Endothelial cell of umbilical vein (primary cell): Measurements from ENCODE around the gene C11orf21. TPM values are rescaled to one million over a fixed set of nuclear protein-coding genes. Genes with fewer than 3 reads are reported as not detected.

Source experiments
- BruUV-seq: library from RNA; stranded (reverse); fragments of 400-500 nt; replicated peaks from 2 replicates; lab custom pipeline; 2021; lab: Mats Ljungman, UMichigan
- CTCF ChIA-PET: fragments of 300-600, 350-600 bp; sonication (Branson Sonifier 250); formaldehyde crosslinking; loops from one replicate; lab custom pipeline; 2021; ENCODE audit warnings: antibody characterized with exemption, inconsistent platforms; lab: Charles Lee
- POLR2A ChIA-PET: fragments of 300-600, 350-600 bp; sonication (Branson Sonifier 250); formaldehyde crosslinking; loops from one replicate; lab custom pipeline; 2021; ENCODE audit warnings: antibody characterized with exemption, inconsistent platforms; lab: Charles Lee
- DNase-seq: peaks from one replicate; pipeline ENCODE4 v3.0.0-alpha.2; 2011; ENCODE audit warnings: low read depth, low spot score
- FAIRE-seq: peaks from 2 replicates; lab custom pipeline; 2011; peaks lifted over from hg19 to GRCh38; lab: Jason Lieb, UNC
- H2AFZ ChIP-seq: 2 replicates; pipeline ENCODE4 v1.6.0; 2012; ENCODE audit warnings: low read depth, low read length, control low read depth, inconsistent platforms
- H3K27ac ChIP-seq: 2 replicates; pipeline ENCODE4 v1.5.1; 2011; ENCODE audit warnings: low read depth, mild to moderate bottlenecking, control low read depth, low read length, moderate library complexity; ENCODE audit not compliant: insufficient read depth
- H3K27me3 ChIP-seq, 2 experiments: 2 replicates each; pipeline versions ENCODE4 v1.6.0 to v1.6.1; 2011; ENCODE audit warnings: low read length in 2 of 2, mixed read lengths in 1 of 2; ENCODE audit not compliant: control insufficient read depth in 2 of 2, insufficient read depth in 2 of 2
- H3K36me3 ChIP-seq, 2 experiments: 2 replicates in 1 of 2; 3 replicates in 1 of 2; pipeline ENCODE4 v1.5.1; 2011; ENCODE audit warnings: low read length in 2 of 2, mild to moderate bottlenecking in 1 of 2, moderate library complexity in 1 of 2; ENCODE audit not compliant: control insufficient read depth in 2 of 2, insufficient read depth in 2 of 2; ENCODE audit errors: extremely low read depth in 1 of 2
- H3K4me1 ChIP-seq: 3 replicates; pipeline ENCODE4 v1.5.1; 2011; ENCODE audit warnings: mild to moderate bottlenecking, low read length; ENCODE audit not compliant: control insufficient read depth, insufficient read depth; ENCODE audit errors: extremely low read depth
- H3K4me2 ChIP-seq: 2 replicates; pipeline ENCODE4 v1.6.1; 2011; ENCODE audit warnings: low read length, control low read depth, mixed read lengths; ENCODE audit not compliant: insufficient read depth
- H3K4me3 ChIP-seq, 3 experiments: fragments of 200-600 bp in 1 of 3; sonication (generic), shearing (Covaris generic) in 1 of 3; replicated peaks in 1 of 3; 2 replicates each; pipeline ENCODE4 v1.5.1; 2011 to 2016; ENCODE audit warnings: control low read depth in 3 of 3, low read length in 3 of 3, mild to moderate bottlenecking in 2 of 3, inconsistent platforms in 1 of 3, low read depth in 1 of 3, moderate library complexity in 1 of 3; ENCODE audit not compliant: insufficient read depth in 1 of 3
- H3K79me2 ChIP-seq: 2 replicates; pipeline ENCODE4 v1.6.0; 2012; ENCODE audit warnings: low read length, inconsistent platforms; ENCODE audit not compliant: control insufficient read depth, insufficient read depth
- H3K9ac ChIP-seq: replicated peaks from 2 replicates; pipeline ENCODE3; 2011; ENCODE audit warnings: low read length, control low read depth; ENCODE audit not compliant: insufficient read depth; ENCODE audit errors: extremely low read depth
- H3K9me1 ChIP-seq: replicated peaks from 3 replicates; pipeline ENCODE4 v1.6.0; 2011; ENCODE audit warnings: mild to moderate bottlenecking, low read length; ENCODE audit not compliant: control insufficient read depth, insufficient read depth; ENCODE audit errors: extremely low read depth
- H3K9me3 ChIP-seq: replicated peaks from 2 replicates; pipeline ENCODE4 v1.5.1; 2012; ENCODE audit warnings: low read length, inconsistent platforms; ENCODE audit not compliant: control insufficient read depth, insufficient read depth
- H4K20me1 ChIP-seq: replicated peaks from 2 replicates; pipeline ENCODE3; 2011; ENCODE audit warnings: mild to moderate bottlenecking, low read length; ENCODE audit not compliant: control insufficient read depth, insufficient read depth; ENCODE audit errors: extremely low read depth
- EZH2 ChIP-seq: IDR thresholded peaks from 2 replicates; pipeline ENCODE4 v1.6.1; 2012; ENCODE audit warnings: borderline replicate concordance, low read depth, mild to moderate bottlenecking, moderate library complexity, low read length, inconsistent platforms; ENCODE audit not compliant: severe bottlenecking
- FOS ChIP-seq: IDR thresholded peaks from 2 replicates; pipeline ENCODE4 v1.6.1; 2011; ENCODE audit warnings: mild to moderate bottlenecking, low read length, moderate library complexity, borderline replicate concordance; ENCODE audit not compliant: insufficient read depth
- GATA2 ChIP-seq: IDR thresholded peaks from 2 replicates; pipeline ENCODE4 v1.7.0; 2011; ENCODE audit warnings: low read depth, mild to moderate bottlenecking, moderate library complexity, mixed read lengths, low read length; ENCODE audit not compliant: insufficient read length, insufficient read depth
- JUN ChIP-seq: IDR thresholded peaks from 2 replicates; pipeline ENCODE4 v1.6.1; 2011; ENCODE audit warnings: borderline replicate concordance, low read depth; ENCODE audit not compliant: insufficient read length, insufficient read depth
- MYC ChIP-seq: IDR thresholded peaks from one replicate; pipeline ENCODE4 v1.6.1; 2011; ENCODE audit warnings: mild to moderate bottlenecking, low read depth, low read length
- POLR2A ChIP-seq: IDR thresholded peaks from 2 replicates; pipeline ENCODE4 v1.6.1; 2012; ENCODE audit warnings: low read depth, mild to moderate bottlenecking, control low read depth, low read length
- POLR2AphosphoS5 ChIP-seq: IDR thresholded peaks from 2 replicates; pipeline ENCODE4 v1.6.1; 2012; ENCODE audit warnings: low read depth, mild to moderate bottlenecking, control low read depth, low read length, moderate library complexity; ENCODE audit not compliant: insufficient read depth
- dilution Hi-C: fragments of 300-500 bp; cut with MboI; formaldehyde crosslinking; loops from one replicate; pipeline ENCODE4 v1.15.0; 2019; ENCODE audit warnings: low sequenced_read_pairs; ENCODE audit not compliant: extremely low pct_ligation_motif_present
- intact Hi-C: fragments of 100-400 bp; cut with micrococcal nuclease; formaldehyde crosslinking; loops from one replicate; pipeline ENCODE4 v1.10.0; 2022
- polyA plus RNA-seq, 4 experiments: library from polyadenylated mRNA; depleted of rRNA in 3 of 4; stranded (reverse) in 3 of 4; unstranded in 1 of 4; fragments of >200 nt; gene quantifications; 2 replicates each; pipeline versions ENCODE4 v1.2.1 to v1.2.3, GENCODE V29; 2011 to 2012; ENCODE audit warnings: missing spikeins in 1 of 4
- total RNA-seq: library from RNA; stranded (reverse); gene quantifications from 2 replicates; pipeline ENCODE4 v1.2.3, GENCODE V29; 2021
- TF ChIP-seq, protein P1 (sequence below), 2 donors: IDR thresholded peaks; 1 replicate in 1 of 2; 2 replicates in 1 of 2; pipeline ENCODE4 v1.5.1; 2011; ENCODE audit warnings: low read length in 2 of 2, mild to moderate bottlenecking in 2 of 2, moderate library complexity in 2 of 2, control low read depth in 1 of 2, inconsistent platforms in 1 of 2, low read depth in 1 of 2; ENCODE audit not compliant: insufficient read depth in 1 of 2; ENCODE audit errors: extremely low read depth in 1 of 2
- TF ChIP-seq, protein P2 (sequence below): IDR thresholded peaks from 2 replicates; pipeline ENCODE4 v1.6.1; 2011; ENCODE audit not compliant: insufficient read depth, insufficient read length

The C11orf21 gene
- total and polyA plus RNA-seq, 2 donors (not counting 3 experiments of a cell fraction or from before 2014, with no cell fraction given): not detected

DNA sequence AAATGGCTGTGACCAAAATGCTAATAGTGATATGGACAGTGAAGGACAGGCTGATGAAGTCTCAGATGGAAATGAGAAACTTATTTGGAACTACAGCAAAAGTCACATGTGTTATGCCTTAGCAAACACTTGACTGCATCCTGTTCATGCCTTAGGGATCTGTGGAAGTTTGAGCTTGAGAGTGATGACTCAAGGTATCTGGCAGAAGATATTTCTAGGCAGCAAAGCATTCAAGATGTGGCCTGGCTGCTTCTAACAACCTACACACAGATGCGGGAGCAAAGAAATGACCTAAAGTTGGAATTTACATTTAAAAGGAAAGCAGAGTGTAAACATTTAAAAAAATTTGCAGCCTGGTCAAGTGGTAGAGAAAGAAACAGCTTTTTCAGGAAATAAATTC, 47.3 kb upstream of the C11orf21 start:
- no peaks in the 10 kb centered on the region for H3K36me3 ChIP-seq
- no peak overlapping the region for H2AFZ ChIP-seq
- ChIA-PET CTCF (interaction anchor here (0.8 kb wide), 1 partner anchor 29 kb away, joined by 3 read pairs; the partner anchor contains the start of gene CD81), POLR2A (no interaction called here)
- no peaks in the 10 kb centered on the region for H3K79me2 ChIP-seq
- DNase-seq (no peak), FAIRE-seq (no peak)
- no peak overlapping the region for H3K27ac ChIP-seq
- H3K4me1 ChIP-seq: no peaks in the 10 kb centered on the region
- no TSS peak for BruUV-seq
- TF ChIP-seq FOS (no peak), EZH2 (no peak), MYC (no peak), JUN (no peak), POLR2AphosphoS5 (no peak), GATA2 (no peak), POLR2A (no peak)
- TF ChIP-seq, protein P1, sequence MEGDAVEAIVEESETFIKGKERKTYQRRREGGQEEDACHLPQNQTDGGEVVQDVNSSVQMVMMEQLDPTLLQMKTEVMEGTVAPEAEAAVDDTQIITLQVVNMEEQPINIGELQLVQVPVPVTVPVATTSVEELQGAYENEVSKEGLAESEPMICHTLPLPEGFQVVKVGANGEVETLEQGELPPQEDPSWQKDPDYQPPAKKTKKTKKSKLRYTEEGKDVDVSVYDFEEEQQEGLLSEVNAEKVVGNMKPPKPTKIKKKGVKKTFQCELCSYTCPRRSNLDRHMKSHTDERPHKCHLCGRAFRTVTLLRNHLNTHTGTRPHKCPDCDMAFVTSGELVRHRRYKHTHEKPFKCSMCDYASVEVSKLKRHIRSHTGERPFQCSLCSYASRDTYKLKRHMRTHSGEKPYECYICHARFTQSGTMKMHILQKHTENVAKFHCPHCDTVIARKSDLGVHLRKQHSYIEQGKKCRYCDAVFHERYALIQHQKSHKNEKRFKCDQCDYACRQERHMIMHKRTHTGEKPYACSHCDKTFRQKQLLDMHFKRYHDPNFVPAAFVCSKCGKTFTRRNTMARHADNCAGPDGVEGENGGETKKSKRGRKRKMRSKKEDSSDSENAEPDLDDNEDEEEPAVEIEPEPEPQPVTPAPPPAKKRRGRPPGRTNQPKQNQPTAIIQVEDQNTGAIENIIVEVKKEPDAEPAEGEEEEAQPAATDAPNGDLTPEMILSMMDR (IDR thresholded peaks at IDR 0.05; ENCODE audit: extremely low read depth in 1 of 2, insufficient read depth in 1 of 2, low read depth in 1 of 2, low read length in 2 of 2): no peak
- TF ChIP-seq, protein P2, sequence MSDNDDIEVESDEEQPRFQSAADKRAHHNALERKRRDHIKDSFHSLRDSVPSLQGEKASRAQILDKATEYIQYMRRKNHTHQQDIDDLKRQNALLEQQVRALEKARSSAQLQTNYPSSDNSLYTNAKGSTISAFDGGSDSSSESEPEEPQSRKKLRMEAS: no peak
- H3K9me3 ChIP-seq: no peaks in the 10 kb centered on the region
- no peak overlapping the region for H3K4me2 ChIP-seq
- peaks cover 2% of the 10 kb centered on the region in 2 experiments for H3K27me3 ChIP-seq
- intact Hi-C loops: no loop called here
- H4K20me1 ChIP-seq: no peaks in the 10 kb centered on the region
- dilution Hi-C loops: no loop called here
- no peak overlapping the region for H3K9ac ChIP-seq
- H3K9me1 ChIP-seq: no peaks in the 10 kb centered on the region
- no peak overlapping the region for H3K4me3 ChIP-seq
